K562 (cell line): Measurements from ENCODE around the gene AKAP7. TPM values are rescaled to one million over a fixed set of nuclear protein-coding genes. Genes with fewer than 3 reads are reported as not detected.

Source experiments
- ATAC-seq: fragments of 200-7000 bp; cut with Tn5 transposase; 3 replicates; pipeline ENCODE4 v1.9.1; 2020; ENCODE audit warnings: moderate library complexity
- BruUV-seq: library from RNA; stranded (reverse); fragments of 400-500 nt; replicated peaks from 2 replicates; lab custom pipeline; 2021; lab: Mats Ljungman, UMichigan
- CTCF ChIA-PET: fragments of 300-600 bp; formaldehyde crosslinking; extraction: SDS; loops from one replicate; lab custom pipeline; 2021; ENCODE audit warnings: low intra/inter-chr PET ratio; lab: Yijun Ruan, JAX
- POLR2A ChIA-PET: fragments of 300-600, 350-650 bp; sonication (Branson Sonifier 250); formaldehyde crosslinking; extraction: SDS; loops from one replicate; lab custom pipeline; 2021; ENCODE audit warnings: antibody characterized with exemption, inconsistent platforms; lab: Yijun Ruan, JAX
- DNase-seq, 4 experiments: peaks; one replicate each; pipeline versions ENCODE4 v3.0.0 to v3.0.0-alpha.2; 2011 to 2018; ENCODE audit warnings: low spot score in 3 of 4, mixed read lengths in 3 of 4; ENCODE audit errors: extremely low read depth in 1 of 4
- FAIRE-seq: peaks from 2 replicates; lab custom pipeline; 2011; peaks lifted over from hg19 to GRCh38; lab: Jason Lieb, UNC
- H2AFZ ChIP-seq: 2 replicates; pipeline ENCODE4 v1.6.0; 2011; ENCODE audit warnings: low read depth, low read length, control low read depth, inconsistent platforms
- H3K27ac ChIP-seq: fragments of 200-600 bp; 3 replicates; pipeline ENCODE4 v1.8.0; 2011; ENCODE audit warnings: low read depth, mild to moderate bottlenecking, control low read depth, inconsistent platforms, low read length, moderate library complexity, mixed read lengths; ENCODE audit errors: extremely low read depth
- H3K27me3 ChIP-seq, 2 experiments: fragments of 300-600 bp in 1 of 2; 2 replicates in 1 of 2; 3 replicates in 1 of 2; pipeline versions ENCODE4 v1.6.0 to v1.8.0; 2011; ENCODE audit warnings: inconsistent platforms in 2 of 2, low read length in 2 of 2, mild to moderate bottlenecking in 1 of 2, mixed read lengths in 1 of 2, moderate library complexity in 1 of 2; ENCODE audit not compliant: control insufficient read depth in 2 of 2, insufficient read depth in 2 of 2
- H3K36me3 ChIP-seq: fragments of 300-600 bp; 3 replicates; pipeline ENCODE4 v1.8.0; 2011; ENCODE audit warnings: mild to moderate bottlenecking, low read length, inconsistent platforms; ENCODE audit not compliant: control insufficient read depth, insufficient read depth
- H3K4me1 ChIP-seq, 2 experiments: fragments of 200-600 bp in 1 of 2; replicated peaks in 1 of 2; 2 replicates in 1 of 2; 3 replicates in 1 of 2; pipeline versions ENCODE4 v1.5.1 to v1.8.0; 2011; ENCODE audit warnings: inconsistent platforms in 2 of 2, low read length in 2 of 2, mild to moderate bottlenecking in 1 of 2, mixed read lengths in 1 of 2, moderate library complexity in 1 of 2; ENCODE audit not compliant: control insufficient read depth in 2 of 2, insufficient read depth in 2 of 2
- H3K4me2 ChIP-seq: 2 replicates; pipeline ENCODE4 v1.6.1; 2011; ENCODE audit warnings: low read length, control low read depth, inconsistent platforms, mixed read lengths; ENCODE audit not compliant: insufficient read depth
- H3K4me3 ChIP-seq: fragments of 200-600 bp; sonication (generic), shearing (Covaris generic); 2 replicates; pipeline ENCODE4 v1.5.1; 2016; ENCODE audit warnings: control low read depth, inconsistent platforms
- H3K79me2 ChIP-seq: fragments of 200-600 bp; 3 replicates; pipeline ENCODE4 v1.8.0; 2011; ENCODE audit warnings: low read length, inconsistent platforms; ENCODE audit not compliant: control insufficient read depth, insufficient read depth
- H3K9ac ChIP-seq, 2 experiments: 2 replicates each; pipeline versions ENCODE4 v1.6.0 to v1.6.1; 2011; ENCODE audit warnings: low read depth in 2 of 2, low read length in 2 of 2, control low read depth in 1 of 2, inconsistent platforms in 1 of 2, mild to moderate bottlenecking in 1 of 2, mixed read lengths in 1 of 2; ENCODE audit not compliant: insufficient read depth in 1 of 2
- H3K9me1 ChIP-seq: one replicate; pipeline ENCODE4 v1.6.0; 2011; ENCODE audit warnings: inconsistent platforms, mild to moderate bottlenecking, low read length, moderate library complexity; ENCODE audit not compliant: control insufficient read depth, insufficient read depth
- H3K9me3 ChIP-seq: replicated peaks from 2 replicates; pipeline ENCODE4 v1.5.1; 2011; ENCODE audit warnings: low read depth, low read length, inconsistent platforms; ENCODE audit not compliant: control insufficient read depth, insufficient read depth
- H4K20me1 ChIP-seq: replicated peaks from 2 replicates; pipeline ENCODE4 v1.6.1; 2011; ENCODE audit warnings: low read length, inconsistent platforms, mixed read lengths; ENCODE audit not compliant: control insufficient read depth, insufficient read depth
- E2F6 ChIP-seq, 2 experiments: IDR thresholded peaks; 2 replicates each; pipeline ENCODE4 v1.6.1; 2011; ENCODE audit warnings: borderline replicate concordance in 1 of 2, control low read depth in 1 of 2, low read depth in 1 of 2, low read length in 1 of 2, mild to moderate bottlenecking in 1 of 2, mixed read lengths in 1 of 2, moderate library complexity in 1 of 2; ENCODE audit not compliant: insufficient read depth in 1 of 2, insufficient read length in 1 of 2, poor library complexity in 1 of 2, severe bottlenecking in 1 of 2; ENCODE audit errors: extremely low read depth in 1 of 2
- NFATC3 ChIP-seq: fragments of 450-650 bp; IDR thresholded peaks from 2 replicates; pipeline ENCODE4 v1.6.1; 2017; ENCODE audit warnings: mild to moderate bottlenecking
- PBX2 ChIP-seq, 2 experiments: IDR thresholded peaks in 1 of 2; conservative IDR thresholded peaks in 1 of 2; 2 replicates each; pipeline ENCODE4 v1.6.1; 2016; ENCODE audit warnings: low read depth in 2 of 2, mild to moderate bottlenecking in 1 of 2, missing compliant biosample characterization in 1 of 2, missing genetic modification characterization in 1 of 2, moderate library complexity in 1 of 2
- THRA ChIP-seq: fragments of 450-650 bp; IDR thresholded peaks from 2 replicates; pipeline ENCODE4 v1.6.1; 2017; ENCODE audit warnings: mild to moderate bottlenecking, moderate library complexity
- USF2 ChIP-seq: sonication (generic); formaldehyde crosslinking; IDR thresholded peaks from 2 replicates; pipeline ENCODE4 v1.5.0; 2020; ENCODE audit warnings: missing genetic modification reagents
- ZNF449 ChIP-seq: fragments of 250-450 bp; sonication (Bioruptor Pico); IDR thresholded peaks from 2 replicates; pipeline ENCODE4 v1.8.0; 2022; ENCODE audit warnings: moderate library complexity, mild to moderate bottlenecking, inconsistent platforms
- WGBS: fragments of 100-300 bp; shearing (Covaris generic); methylation state at CpG from one replicate; pipeline ENCODE4 v1.1.6; 2016; ENCODE audit warnings: low coverage, mixed read lengths; ENCODE audit not compliant: insufficient coverage; ENCODE audit errors: missing lambda C conversion rate; 5-methylcytosine and 5-hydroxymethylcytosine counted together
- in situ Hi-C: fragments of 300-500 bp; cut with MboI; formaldehyde crosslinking; loops from 4 replicates; pipeline ENCODE4 v1.15.0; 2018; ENCODE audit warnings: inconsistent platforms, mixed read lengths
- intact Hi-C: fragments of 100-400 bp; cut with micrococcal nuclease; formaldehyde crosslinking; loops from 2 replicates; pipeline ENCODE4 v1.14.2; 2022
- polyA plus RNA-seq, 8 experiments: library from polyadenylated mRNA; depleted of rRNA in 4 of 8; stranded (reverse) in 5 of 8; unstranded in 3 of 8; fragments of >200 nt; fragmentation: Nextera tagmentation in 2 of 8; fragmentation: Illumina TruSeq in 1 of 8; extraction: Ambion mirVana in 2 of 8; extraction: Trizol in 1 of 8; gene quantifications; 2 replicates each; pipeline versions ENCODE4 v1.2.1 to v1.2.3, GENCODE V29; 2011 to 2014; ENCODE audit warnings: inconsistent platforms in 1 of 8, missing spikeins in 1 of 8
- total RNA-seq, 7 experiments: library from RNA; depleted of rRNA in 6 of 7; stranded (reverse); fragments of >200 nt in 6 of 7; fragmentation: Illumina TruSeq in 2 of 7; extraction: Trizol in 2 of 7; gene quantifications; 2 replicates each; pipeline versions ENCODE4 v1.2.1 to v1.2.3, GENCODE V29; 2011 to 2021; ENCODE audit warnings: low replicate concordance in 1 of 7
- TF ChIP-seq, protein P1 (sequence below), 2 experiments: fragments of 450-650 bp; conservative IDR thresholded peaks; 2 replicates each; pipeline ENCODE4 v1.6.1; 2017; ENCODE audit warnings: mild to moderate bottlenecking in 2 of 2, moderate library complexity in 2 of 2

The AKAP7 gene
- total and polyA plus RNA-seq, 9 of the 15 experiments (the other 6 are each of a cell fraction or from before 2014, with no cell fraction given): 0.82 to 2.6 (median 1.6) TPM

DNA sequence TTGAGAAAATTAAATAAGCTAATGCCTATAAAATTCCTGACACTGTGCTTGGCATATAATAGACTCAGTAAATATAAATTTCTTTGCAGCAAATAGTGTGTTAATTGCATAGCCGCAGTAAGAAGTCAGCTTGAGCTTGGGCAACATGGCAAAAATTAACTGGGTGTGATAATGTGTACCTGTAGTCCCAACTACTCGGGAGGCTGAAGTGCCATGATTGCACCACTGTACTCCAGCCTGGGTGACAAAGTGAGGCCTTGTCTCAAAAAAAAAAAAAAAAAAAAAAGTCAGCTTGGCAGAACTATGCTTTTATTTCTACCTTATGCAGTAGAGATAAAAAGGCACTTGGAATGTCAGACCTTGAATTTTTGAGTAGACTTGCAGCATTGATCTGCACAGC is 121.8 kb downstream of the AKAP7 start:
- 0% methylated on average over 2 of the region's 2 CpGs for WGBS
- DNase-seq (no peak), ATAC-seq (no peak), FAIRE-seq (no peak)
- Histone ChIP-seq H3K79me2 (no peaks in the 10 kb centered on the region), H3K4me3 (no peak overlapping the region), H3K4me2 (no peak overlapping the region), H3K9ac (no peak overlapping the region), H3K27me3 (no peaks in the 10 kb centered on the region), H3K27ac (no peak overlapping the region), H3K36me3 (no peaks in the 10 kb centered on the region), H4K20me1 (no peaks in the 10 kb centered on the region), H3K9me1 (no peaks in the 10 kb centered on the region), H2AFZ (no peak overlapping the region), H3K9me3 (no peaks in the 10 kb centered on the region), H3K4me1 (no peaks in the 10 kb centered on the region)
- CTCF ChIA-PET: no interaction called here
- no TSS peak for BruUV-seq
- in situ Hi-C loops: no loop called here
- POLR2A ChIA-PET: no interaction called here
- intact Hi-C loops: no loop called here
- TF ChIP-seq ZNF449 (CRISPR knock-in tag) (no peak), PBX2 (CRISPR knock-in tag; IDR thresholded peaks at IDR 0.05; ENCODE audit: low read depth) (no peak), PBX2 (tag; conservative IDR thresholded peaks at IDR 0.05; ENCODE audit: low read depth) (no peak), NFATC3 (no peak), THRA (no peak), USF2 (CRISPR knock-in tag) (no peak), E2F6 (IDR thresholded peaks at IDR 0.05; ENCODE audit: borderline replicate concordance in 1 of 2, extremely low read depth in 1 of 2, insufficient read depth in 1 of 2, insufficient read length in 1 of 2, low read depth in 1 of 2, low read length in 1 of 2, poor library complexity in 1 of 2, severe bottlenecking in 1 of 2) (no peak)
- TF ChIP-seq, protein P1, sequence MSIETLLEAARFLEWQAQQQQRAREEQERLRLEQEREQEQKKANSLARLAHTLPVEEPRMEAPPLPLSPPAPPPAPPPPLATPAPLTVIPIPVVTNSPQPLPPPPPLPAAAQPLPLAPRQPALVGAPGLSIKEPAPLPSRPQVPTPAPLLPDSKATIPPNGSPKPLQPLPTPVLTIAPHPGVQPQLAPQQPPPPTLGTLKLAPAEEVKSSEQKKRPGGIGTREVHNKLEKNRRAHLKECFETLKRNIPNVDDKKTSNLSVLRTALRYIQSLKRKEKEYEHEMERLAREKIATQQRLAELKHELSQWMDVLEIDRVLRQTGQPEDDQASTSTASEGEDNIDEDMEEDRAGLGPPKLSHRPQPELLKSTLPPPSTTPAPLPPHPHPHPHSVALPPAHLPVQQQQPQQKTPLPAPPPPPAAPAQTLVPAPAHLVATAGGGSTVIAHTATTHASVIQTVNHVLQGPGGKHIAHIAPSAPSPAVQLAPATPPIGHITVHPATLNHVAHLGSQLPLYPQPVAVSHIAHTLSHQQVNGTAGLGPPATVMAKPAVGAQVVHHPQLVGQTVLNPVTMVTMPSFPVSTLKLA (conservative IDR thresholded peaks at IDR 0.05): no peak
